AG10803 (cell line): ENCODE data around the gene FMNL2.

Experiments used
- DNase-seq: peaks from one replicate; pipeline ENCODE4 v3.0.0; 2010; ENCODE audit warnings: low read depth
- H3K4me3 ChIP-seq: 2 replicates; pipeline ENCODE4 v1.5.1; 2011; ENCODE audit warnings: mild to moderate bottlenecking, low read length, control low read depth
- CTCF ChIP-seq: conservative IDR thresholded peaks from 2 replicates; pipeline ENCODE4 v1.5.1; 2011; ENCODE audit warnings: mild to moderate bottlenecking, low read length, control low read depth, inconsistent platforms

The FMNL2 gene

DNA sequence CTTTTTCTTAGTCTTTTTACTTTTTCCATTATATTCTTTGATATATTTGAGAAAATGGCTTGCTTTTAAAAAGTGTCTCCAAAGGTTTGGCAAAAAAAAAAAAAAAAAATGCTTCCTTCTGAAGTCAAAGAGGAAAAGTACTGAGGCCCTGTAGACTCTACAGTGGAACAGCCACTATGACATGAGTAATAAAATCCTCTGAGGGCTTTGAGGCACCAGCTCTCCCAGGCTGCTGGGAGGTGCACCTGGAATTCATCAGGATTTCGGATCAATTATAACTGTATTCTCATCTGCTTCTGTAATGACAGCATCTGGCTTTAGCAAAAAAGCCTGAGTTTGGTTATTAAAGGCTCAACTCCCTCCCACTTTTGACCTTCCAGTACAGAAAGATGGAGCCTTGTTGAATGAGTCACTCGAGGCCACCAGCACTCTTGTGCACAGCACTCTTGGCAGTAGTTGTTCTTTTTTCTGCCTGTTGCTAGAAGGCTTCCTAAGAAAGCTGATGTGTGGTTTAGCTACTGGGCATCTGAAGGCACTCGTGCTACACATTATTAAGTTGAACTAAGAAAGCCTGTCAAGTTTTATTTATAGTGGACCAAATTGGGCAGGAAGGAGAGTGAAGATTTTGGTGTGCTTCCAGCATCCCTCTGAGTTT lies 251.0 kb downstream of the FMNL2 start:
- H3K4me3 ChIP-seq, result no peak overlapping the region
- DNase-seq, result peak; percentile 97
- no peak for TF ChIP-seq CTCF

GRCh38 chr2:152587187-152587947 lies 252.4 kb downstream of the FMNL2 start:
- no peak for TF ChIP-seq CTCF
- DNase-seq, result peak; percentile 45
- H3K4me3 ChIP-seq, result no peak overlapping the region

- H3K4me3 ChIP-seq, result no peak overlapping the region
- TF ChIP-seq CTCF, result no peak
- no peak for DNase-seq
These were observed 254.0 kb downstream of the FMNL2 start for GRCh38 chr2:152588998-152589397.

GRCh38 chr2:152594022-152594766 lies 259.2 kb downstream of the FMNL2 start:
- peak; percentile 45 for DNase-seq
- no peak for TF ChIP-seq CTCF
- no peak overlapping the region for H3K4me3 ChIP-seq

GRCh38 chr2:152594792-152595191 lies 259.8 kb downstream of the FMNL2 start:
- peak; percentile 62 for DNase-seq
- no peak overlapping the region for H3K4me3 ChIP-seq
- TF ChIP-seq CTCF, result no peak

- no peak for TF ChIP-seq CTCF
- no peak overlapping the region for H3K4me3 ChIP-seq
- no peak for DNase-seq
These were observed 264.2 kb downstream of the FMNL2 start for GRCh38 chr2:152598975-152599759.
